ENCODE results near the gene SORCS3.

DNA sequence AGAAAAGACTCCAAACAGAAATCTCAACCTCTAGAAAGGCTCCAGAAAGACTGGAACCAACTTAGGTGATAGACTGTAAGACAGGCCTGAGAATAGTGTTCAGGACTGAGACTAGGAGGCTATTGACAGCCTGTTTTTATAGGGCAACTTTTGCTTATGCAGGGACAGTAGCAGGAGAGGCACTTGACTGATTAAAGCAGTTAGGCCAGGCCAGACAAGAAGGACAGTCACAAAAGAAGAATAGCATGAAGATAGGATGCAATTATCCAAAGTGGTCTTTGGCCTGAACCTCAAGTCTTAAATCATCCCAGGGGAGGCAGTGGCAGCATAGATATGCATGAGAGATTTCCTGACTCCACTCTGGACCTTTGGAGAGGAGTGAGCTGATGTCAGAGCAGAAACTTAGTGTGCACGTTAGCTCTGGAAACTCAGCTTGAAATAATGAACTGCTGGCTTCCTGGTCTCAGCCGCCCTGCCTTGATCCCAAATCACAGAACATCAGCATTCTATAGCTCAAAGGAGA lies 290.6 kb downstream of the SORCS3 start:
- TF ChIP-seq POLR2A (IDR thresholded peaks at IDR 0.05) (no peak), POLR2AphosphoS5 (IDR thresholded peaks at IDR 0.05) (no peak)
- TF ChIP-seq, protein P1, sequence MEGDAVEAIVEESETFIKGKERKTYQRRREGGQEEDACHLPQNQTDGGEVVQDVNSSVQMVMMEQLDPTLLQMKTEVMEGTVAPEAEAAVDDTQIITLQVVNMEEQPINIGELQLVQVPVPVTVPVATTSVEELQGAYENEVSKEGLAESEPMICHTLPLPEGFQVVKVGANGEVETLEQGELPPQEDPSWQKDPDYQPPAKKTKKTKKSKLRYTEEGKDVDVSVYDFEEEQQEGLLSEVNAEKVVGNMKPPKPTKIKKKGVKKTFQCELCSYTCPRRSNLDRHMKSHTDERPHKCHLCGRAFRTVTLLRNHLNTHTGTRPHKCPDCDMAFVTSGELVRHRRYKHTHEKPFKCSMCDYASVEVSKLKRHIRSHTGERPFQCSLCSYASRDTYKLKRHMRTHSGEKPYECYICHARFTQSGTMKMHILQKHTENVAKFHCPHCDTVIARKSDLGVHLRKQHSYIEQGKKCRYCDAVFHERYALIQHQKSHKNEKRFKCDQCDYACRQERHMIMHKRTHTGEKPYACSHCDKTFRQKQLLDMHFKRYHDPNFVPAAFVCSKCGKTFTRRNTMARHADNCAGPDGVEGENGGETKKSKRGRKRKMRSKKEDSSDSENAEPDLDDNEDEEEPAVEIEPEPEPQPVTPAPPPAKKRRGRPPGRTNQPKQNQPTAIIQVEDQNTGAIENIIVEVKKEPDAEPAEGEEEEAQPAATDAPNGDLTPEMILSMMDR (IDR thresholded peaks at IDR 0.05): no peak
